ENCODE data around the gene KRT32. TPM values are rescaled to one million over a fixed set of nuclear protein-coding genes. Genes with fewer than 3 reads are reported as not detected.

KRT32 gene
- total RNA-seq, 3 donors from 2014 or later: 0.33 to 0.73 TPM; not detected in 1

GRCh38 chr17:41505809-41506767 lies 38.9 kb upstream of the KRT32 start:
- Histone ChIP-seq H3K9me3 (no peaks in the 10 kb centered on the region), H3K4me3 (no peak overlapping the region), H3K36me3 (no peaks in the 10 kb centered on the region), H3K4me1 (no peaks in the 10 kb centered on the region), H3K27ac (no peak overlapping the region), H3K27me3 (no peaks in the 10 kb centered on the region)
- intact Hi-C loops (cut with DNase I; ENCODE audit: low total_unique reads): loop anchor here (2.0 kb wide), 1 partner anchor 79 kb away; no protein-coding TSS in a partner anchor
- no peak for TF ChIP-seq CTCF (IDR thresholded peaks at IDR 0.05)
- TF ChIP-seq POLR2AphosphoS5 (IDR thresholded peaks at IDR 0.05): no peak
- no peak for TF ChIP-seq POLR2A (IDR thresholded peaks at IDR 0.05)
- no peak for DNase-seq (ENCODE audit: low spot score in 2 of 2)

- Histone ChIP-seq H3K27me3 (no peaks in the 10 kb centered on the region), H3K4me1 (no peaks in the 10 kb centered on the region), H3K4me3 (no peak within 1 kb of the TSS), H3K27ac (no peak within 1 kb of the TSS), H3K9me3 (no peaks in the 10 kb centered on the region), H3K36me3 (no peaks in the 10 kb centered on the region)
- intact Hi-C loops (cut with DNase I; ENCODE audit: low total_unique reads): loop anchor here (2.0 kb wide), 1 partner anchor 78 kb away; no protein-coding TSS in a partner anchor
- DNase-seq (ENCODE audit: low spot score in 2 of 2): no peak
- no peak for TF ChIP-seq CTCF (IDR thresholded peaks at IDR 0.05)
- no peak for TF ChIP-seq POLR2AphosphoS5 (IDR thresholded peaks at IDR 0.05)
- TF ChIP-seq POLR2A (IDR thresholded peaks at IDR 0.05): no peak
Observed at GRCh38 chr17:41505007-41505808, 38.0 kb upstream of the KRT32 start, which contains the start of gene KRT13. KRT13 (minus strand) TSS chr17:41505612; CDS start chr17:41505550, 62 bp downstream.

- Histone ChIP-seq H3K36me3 (no peaks in the 10 kb centered on the region), H3K4me1 (no peaks in the 10 kb centered on the region), H3K27me3 (no peaks in the 10 kb centered on the region), H3K9me3 (no peaks in the 10 kb centered on the region), H3K4me3 (no peak overlapping the region), H3K27ac (no peak overlapping the region)
- intact Hi-C loops (cut with DNase I; ENCODE audit: low total_unique reads): loop anchor here (2.0 kb wide), 1 partner anchor 78 kb away; no protein-coding TSS in a partner anchor
- DNase-seq (ENCODE audit: low spot score in 2 of 2): no peak
- TF ChIP-seq POLR2A (IDR thresholded peaks at IDR 0.05) (no peak), POLR2AphosphoS5 (IDR thresholded peaks at IDR 0.05) (no peak), CTCF (IDR thresholded peaks at IDR 0.05) (no peak)
Observed at GRCh38 chr17:41504246-41504977, 37.2 kb upstream of the KRT32 start.

DNA sequence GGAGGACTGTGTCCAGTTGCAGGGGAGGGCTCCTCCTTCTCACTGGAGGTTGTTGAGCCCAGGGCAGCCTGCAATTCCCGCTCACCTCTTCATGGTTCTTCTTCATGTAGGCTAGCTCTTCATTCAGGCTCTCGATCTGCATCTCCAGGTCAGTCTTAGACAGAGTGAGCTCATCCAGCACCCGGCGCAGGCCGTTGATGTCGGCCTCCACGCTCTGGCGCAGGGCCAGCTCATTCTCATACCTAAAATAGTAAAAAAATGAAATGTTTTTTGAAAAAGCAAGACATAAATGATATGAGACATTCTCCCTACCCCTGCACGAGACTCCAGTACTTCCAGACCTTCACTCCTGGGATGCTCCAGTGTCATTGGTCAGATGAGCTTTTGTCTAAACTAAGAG lies 36.0 kb upstream of the KRT32 start:
- no peaks in the 10 kb centered on the region for H3K36me3 ChIP-seq
- DNase-seq (ENCODE audit: low spot score in 2 of 2): no peak
- intact Hi-C loops (cut with DNase I; ENCODE audit: low total_unique reads): no loop called here
- no peak overlapping the region for H3K27ac ChIP-seq
- no peaks in the 10 kb centered on the region for H3K4me1 ChIP-seq
- no peaks in the 10 kb centered on the region for H3K27me3 ChIP-seq
- H3K4me3 ChIP-seq: no peak overlapping the region
- H3K9me3 ChIP-seq: no peaks in the 10 kb centered on the region
- TF ChIP-seq POLR2AphosphoS5 (IDR thresholded peaks at IDR 0.05) (no peak), CTCF (IDR thresholded peaks at IDR 0.05) (no peak), POLR2A (IDR thresholded peaks at IDR 0.05) (no peak)
